GM12878 (cell line): ENCODE results near the gene SLC24A3. TPM values are rescaled to one million over a fixed set of nuclear protein-coding genes. Genes with fewer than 3 reads are reported as not detected.

Experiments used
- ATAC-seq: fragments of 200-7000 bp; cut with Tn5 transposase; 3 replicates; pipeline ENCODE4 v1.9.1; 2020; ENCODE audit warnings: mild to moderate bottlenecking, moderate library complexity
- BruUV-seq: library from RNA; stranded (reverse); fragments of 400-500 nt; replicated peaks from 2 replicates; lab custom pipeline; 2021; lab: Mats Ljungman, UMichigan
- CTCF ChIA-PET: fragments of 300-600 bp; sonication (Branson Sonifier 250); formaldehyde crosslinking; extraction: SDS; loops from one replicate; lab custom pipeline; 2021; ENCODE audit warnings: inconsistent platforms; lab: Yijun Ruan, JAX
- POLR2A ChIA-PET: fragments of 350-600 bp; formaldehyde crosslinking; extraction: SDS; loops from one replicate; lab custom pipeline; 2021; ENCODE audit warnings: inconsistent platforms; lab: Charles Lee
- RAD21 ChIA-PET: fragments of 300-600 bp; sonication (Branson Sonifier 250); formaldehyde crosslinking; loops from one replicate; lab custom pipeline; 2023; ENCODE audit warnings: antibody characterized with exemption; ENCODE audit not compliant: unreplicated experiment; lab: Charles Lee
- SMC1A ChIA-PET: fragments of 300-600 bp; sonication (Branson Sonifier 250); formaldehyde crosslinking; loops from one replicate; lab custom pipeline; 2023; ENCODE audit not compliant: unreplicated experiment, uncharacterized antibody; lab: Charles Lee
- DNase-seq: peaks from one replicate; pipeline ENCODE4 v3.0.0-alpha.2; 2011; ENCODE audit warnings: low read depth, low spot score
- FAIRE-seq: peaks from 3 replicates; lab custom pipeline; 2011; peaks lifted over from hg19 to GRCh38; lab: Jason Lieb, UNC
- H2AFZ ChIP-seq: 2 replicates; pipeline ENCODE4 v1.6.0; 2011; ENCODE audit warnings: low read depth, low read length, control low read depth; ENCODE audit not compliant: control insufficient read depth
- H3K27ac ChIP-seq: 2 replicates; pipeline ENCODE4 v1.5.1; 2011; ENCODE audit warnings: control low read depth; ENCODE audit not compliant: control insufficient read depth, insufficient read depth
- H3K27me3 ChIP-seq, 2 experiments: replicated peaks in 1 of 2; 2 replicates each; pipeline versions ENCODE4 v1.6.0 to v1.6.1; 2011; ENCODE audit warnings: low read length in 1 of 2; ENCODE audit not compliant: control insufficient read depth in 2 of 2, insufficient read depth in 2 of 2
- H3K36me3 ChIP-seq, 2 experiments: 2 replicates each; pipeline ENCODE4 v1.5.1; 2011; ENCODE audit warnings: low read length in 1 of 2; ENCODE audit not compliant: control insufficient read depth in 2 of 2, insufficient read depth in 2 of 2
- H3K4me1 ChIP-seq: 2 replicates; pipeline ENCODE4 v1.6.1; 2011; ENCODE audit warnings: mild to moderate bottlenecking, low read length, moderate library complexity, mixed read lengths; ENCODE audit not compliant: control insufficient read depth, insufficient read depth
- H3K4me2 ChIP-seq: 2 replicates; pipeline ENCODE4 v1.6.0; 2011; ENCODE audit warnings: control low read depth; ENCODE audit not compliant: control insufficient read depth, insufficient read depth
- H3K4me3 ChIP-seq: fragments of 200-600 bp; sonication (generic); 2 replicates; pipeline ENCODE4 v1.5.1; 2016
- H3K79me2 ChIP-seq: 2 replicates; pipeline ENCODE4 v1.6.0; 2011; ENCODE audit warnings: low read length; ENCODE audit not compliant: control insufficient read depth, insufficient read depth
- H3K9ac ChIP-seq: 2 replicates; pipeline ENCODE4 v1.8.0; 2011; ENCODE audit warnings: low read length, control low read depth, mixed read lengths; ENCODE audit not compliant: control insufficient read depth, insufficient read depth
- H3K9me3 ChIP-seq: replicated peaks from 3 replicates; pipeline ENCODE4 v1.5.1; 2011; ENCODE audit warnings: mild to moderate bottlenecking, low read length; ENCODE audit not compliant: control insufficient read depth, insufficient read depth
- H4K20me1 ChIP-seq: 2 replicates; pipeline ENCODE4 v1.6.0; 2011; ENCODE audit not compliant: control insufficient read depth, insufficient read depth
- PML ChIP-seq: IDR thresholded peaks from 2 replicates; pipeline ENCODE4 v1.6.1; 2012; ENCODE audit warnings: low read length, inconsistent platforms
- SPI1 ChIP-seq: IDR thresholded peaks from 2 replicates; pipeline ENCODE4 v1.6.1; 2011; ENCODE audit warnings: low read depth, mild to moderate bottlenecking, low read length, moderate library complexity, borderline replicate concordance; ENCODE audit not compliant: insufficient read depth
- TCF3 ChIP-seq: IDR thresholded peaks from 2 replicates; pipeline ENCODE4 v1.6.1; 2012; ENCODE audit warnings: low read depth, mild to moderate bottlenecking, low read length, borderline replicate concordance; ENCODE audit not compliant: insufficient read depth
- ZNF24 ChIP-seq: fragments of 450-650 bp; IDR thresholded peaks from 2 replicates; pipeline ENCODE4 v1.6.1; 2017; ENCODE audit warnings: antibody characterized with exemption, mild to moderate bottlenecking
- WGBS: methylation state at CpG from one replicate; pipeline ENCODE4 v1.1.6; 2016; ENCODE audit warnings: low lambda C conversion rate; ENCODE audit not compliant: insufficient replicate concordance, insufficient coverage; ENCODE audit errors: missing lambda C conversion rate; 5-methylcytosine and 5-hydroxymethylcytosine counted together
- in situ Hi-C: fragments of 300-500 bp; cut with MboI; formaldehyde crosslinking; loops from 9 replicates; pipeline ENCODE4 v1.14.3; 2018; ENCODE audit warnings: mixed read lengths
- intact Hi-C: fragments of 100-400 bp; cut with micrococcal nuclease; formaldehyde crosslinking; loops from one replicate; pipeline ENCODE4 v1.14.2; 2022; ENCODE audit not compliant: unreplicated experiment
- polyA plus RNA-seq, 11 experiments: library from polyadenylated mRNA; depleted of rRNA in 4 of 11; unstranded in 6 of 11; stranded (reverse) in 5 of 11; fragments of >200 nt; fragmentation: Nextera tagmentation in 4 of 11; fragmentation: Illumina TruSeq in 1 of 11; extraction: Ambion mirVana in 4 of 11; extraction: Trizol in 1 of 11; gene quantifications; 1 replicate in 1 of 11; 2 replicates in 10 of 11; pipeline versions ENCODE4 v1.2.1 to v1.2.3, GENCODE V29; 2011 to 2016; ENCODE audit warnings: inconsistent platforms in 2 of 11, missing spikeins in 2 of 11, low read depth in 1 of 11
- total RNA-seq, 4 experiments: library from RNA; depleted of rRNA in 3 of 4; stranded (reverse); fragments of >200 nt in 3 of 4; fragmentation: Illumina TruSeq in 1 of 4; extraction: Trizol in 1 of 4; gene quantifications; 2 replicates each; pipeline versions ENCODE4 v1.2.1 to v1.2.3, GENCODE V29; 2013 to 2021

The SLC24A3 gene
- total and polyA plus RNA-seq, 10 of the 15 experiments (the other 5 are each of a cell fraction or from before 2014, with no cell fraction given) = 0.04 TPM; not detected in 9

GRCh38 chr20:19662637-19662995 is 450.2 kb downstream of the SLC24A3 start:
- no peak overlapping the region for H2AFZ ChIP-seq
- SMC1A ChIA-PET = interaction anchor here (0.7 to 9.1 kb wide), 15 partner anchors 10 to 1249 kb away, joined by 3 to 150 read pairs (median 6); no protein-coding TSS in a partner anchor
- no TSS peak for BruUV-seq
- POLR2A ChIA-PET = no interaction called here
- DNase-seq (no peak), ATAC-seq (no peak), FAIRE-seq (no peak)
- H3K27me3 ChIP-seq = no peaks in the 10 kb centered on the region
- no peaks in the 10 kb centered on the region for H3K36me3 ChIP-seq
- CTCF ChIA-PET = interaction anchor here (0.7 to 10.4 kb wide), 27 partner anchors 10 to 1030 kb away, joined by 3 to 264 read pairs (median 4); no protein-coding TSS in a partner anchor
- H4K20me1 ChIP-seq = no peaks in the 10 kb centered on the region
- TF ChIP-seq ZNF24 = 0 out of 2 replicates have a peak, but pooled peaks have one; percentile 39
- TF ChIP-seq TCF3 = no peak
- 35% methylated on average over 9 of the region's 9 CpGs for WGBS
- RAD21 ChIA-PET = interaction anchor here (0.6 to 4.6 kb wide), 10 partner anchors 12 to 456 kb away, joined by 3 to 94 read pairs (median 6); no protein-coding TSS in a partner anchor
- H3K4me1 ChIP-seq = peaks cover 9% of the 10 kb centered on the region
- no peak overlapping the region for H3K4me2 ChIP-seq
- H3K79me2 ChIP-seq = no peaks in the 10 kb centered on the region
- H3K9me3 ChIP-seq = no peaks in the 10 kb centered on the region
- in situ Hi-C loops = loop anchor here (5.0 to 10.0 kb wide), 3 partner anchors 455 to 1248 kb away; no protein-coding TSS in a partner anchor
- H3K4me3 ChIP-seq = no peak overlapping the region
- intact Hi-C loops = loop anchor here (1.0 kb wide), 3 partner anchors 34 to 1030 kb away; no protein-coding TSS in a partner anchor
- no peak overlapping the region for H3K9ac ChIP-seq
- H3K27ac ChIP-seq = no peak overlapping the region

GRCh38 chr20:19668418-19668817 is 456.0 kb downstream of the SLC24A3 start:
- in situ Hi-C loops = loop anchor here (10.0 kb wide), 2 partner anchors 1044 to 1254 kb away; no protein-coding TSS in a partner anchor
- Histone ChIP-seq H3K4me2 (no peak overlapping the region), H3K36me3 (no peaks in the 10 kb centered on the region), H3K4me3 (no peak overlapping the region), H3K9me3 (no peaks in the 10 kb centered on the region), H3K27ac (no peak overlapping the region), H4K20me1 (no peaks in the 10 kb centered on the region)
- intact Hi-C loops = no loop called here
- ChIA-PET SMC1A (interaction anchor here (0.8 to 2.3 kb wide), 2 partner anchors 14 to 147 kb away, joined by 3 to 7 read pairs; no protein-coding TSS in a partner anchor), CTCF (interaction anchor here (0.9 kb wide), 1 partner anchor 159 kb away, joined by 3 read pairs; no protein-coding TSS in a partner anchor)
- peak; percentile 62; the same call in 1 of the 2 replicates for TF ChIP-seq SPI1
- TF ChIP-seq PML = no peak
- TF ChIP-seq, all 136 proteins: peak for 1
- RAD21 ChIA-PET = no interaction called here
- no peak overlapping the region for H2AFZ ChIP-seq
- no peaks in the 10 kb centered on the region for H3K79me2 ChIP-seq
- FAIRE-seq (no peak), DNase-seq (no peak), ATAC-seq (peak; percentile 48; the same call in 2 of the 3 replicates)
- H3K4me1 ChIP-seq = peaks cover 4% of the 10 kb centered on the region
- 3% methylated on average over 3 of the region's 3 CpGs for WGBS
- POLR2A ChIA-PET = no interaction called here
- H3K27me3 ChIP-seq = no peaks in the 10 kb centered on the region
- H3K9ac ChIP-seq = no peak overlapping the region
- no TSS peak for BruUV-seq
